PFSK-1 (cell line): ENCODE data around the gene ADAMTS17.

Experiments
- POLR2AphosphoS5 ChIP-seq: IDR thresholded peaks from 2 replicates; pipeline ENCODE4 v1.6.1; 2012; ENCODE audit warnings: low read depth, mild to moderate bottlenecking, control low read depth, low read length, moderate library complexity
- SIN3A ChIP-seq: IDR thresholded peaks from 2 replicates; pipeline ENCODE4 v1.6.1; 2012; ENCODE audit warnings: mild to moderate bottlenecking, low read length, moderate library complexity, borderline replicate concordance; ENCODE audit not compliant: insufficient read depth
- TF ChIP-seq, protein P1 (sequence below), 2 experiments: IDR thresholded peaks; 2 replicates each; pipeline versions ENCODE4 v1.6.1 to v1.8.0; 2011 to 2012; ENCODE audit warnings: low read depth in 2 of 2, low read length in 2 of 2, control low read depth in 1 of 2, inconsistent platforms in 1 of 2, mild to moderate bottlenecking in 1 of 2, moderate library complexity in 1 of 2; ENCODE audit not compliant: insufficient read depth in 1 of 2

DNA sequence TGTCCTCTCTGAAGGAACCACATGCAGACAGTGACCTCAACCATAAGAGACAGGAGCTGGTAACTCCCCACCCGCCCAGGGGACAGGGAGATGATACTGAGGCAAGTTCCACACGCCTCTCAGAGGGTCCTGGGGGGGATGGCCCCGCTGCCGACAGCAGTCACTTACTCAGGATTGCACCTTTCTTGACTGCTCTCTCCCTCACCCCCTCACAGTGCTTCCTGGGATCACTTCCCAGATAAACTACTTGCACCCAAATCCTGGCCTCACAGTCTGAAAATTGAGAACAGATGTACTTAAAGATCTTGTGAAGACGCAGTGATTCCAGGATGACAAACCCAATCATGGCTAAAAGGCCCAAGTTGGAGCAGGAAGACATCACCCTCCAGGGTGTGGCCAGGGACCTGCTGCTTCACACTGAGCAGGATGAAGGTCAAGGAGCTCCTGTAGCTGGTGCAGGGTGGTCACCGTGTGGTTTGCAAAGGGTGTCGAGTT lies 207.6 kb downstream of the ADAMTS17 start:
- TF ChIP-seq SIN3A (no peak), POLR2AphosphoS5 (no peak)
- TF ChIP-seq, protein P1, sequence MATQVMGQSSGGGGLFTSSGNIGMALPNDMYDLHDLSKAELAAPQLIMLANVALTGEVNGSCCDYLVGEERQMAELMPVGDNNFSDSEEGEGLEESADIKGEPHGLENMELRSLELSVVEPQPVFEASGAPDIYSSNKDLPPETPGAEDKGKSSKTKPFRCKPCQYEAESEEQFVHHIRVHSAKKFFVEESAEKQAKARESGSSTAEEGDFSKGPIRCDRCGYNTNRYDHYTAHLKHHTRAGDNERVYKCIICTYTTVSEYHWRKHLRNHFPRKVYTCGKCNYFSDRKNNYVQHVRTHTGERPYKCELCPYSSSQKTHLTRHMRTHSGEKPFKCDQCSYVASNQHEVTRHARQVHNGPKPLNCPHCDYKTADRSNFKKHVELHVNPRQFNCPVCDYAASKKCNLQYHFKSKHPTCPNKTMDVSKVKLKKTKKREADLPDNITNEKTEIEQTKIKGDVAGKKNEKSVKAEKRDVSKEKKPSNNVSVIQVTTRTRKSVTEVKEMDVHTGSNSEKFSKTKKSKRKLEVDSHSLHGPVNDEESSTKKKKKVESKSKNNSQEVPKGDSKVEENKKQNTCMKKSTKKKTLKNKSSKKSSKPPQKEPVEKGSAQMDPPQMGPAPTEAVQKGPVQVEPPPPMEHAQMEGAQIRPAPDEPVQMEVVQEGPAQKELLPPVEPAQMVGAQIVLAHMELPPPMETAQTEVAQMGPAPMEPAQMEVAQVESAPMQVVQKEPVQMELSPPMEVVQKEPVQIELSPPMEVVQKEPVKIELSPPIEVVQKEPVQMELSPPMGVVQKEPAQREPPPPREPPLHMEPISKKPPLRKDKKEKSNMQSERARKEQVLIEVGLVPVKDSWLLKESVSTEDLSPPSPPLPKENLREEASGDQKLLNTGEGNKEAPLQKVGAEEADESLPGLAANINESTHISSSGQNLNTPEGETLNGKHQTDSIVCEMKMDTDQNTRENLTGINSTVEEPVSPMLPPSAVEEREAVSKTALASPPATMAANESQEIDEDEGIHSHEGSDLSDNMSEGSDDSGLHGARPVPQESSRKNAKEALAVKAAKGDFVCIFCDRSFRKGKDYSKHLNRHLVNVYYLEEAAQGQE (IDR thresholded peaks at IDR 0.05; ENCODE audit: insufficient read depth in 1 of 2, low read depth in 2 of 2, low read length in 2 of 2) = no peak
